Suppressor macrophage (primary cell): Measurements from ENCODE around the gene ERP44.

Experiments used
- DNase-seq, 4 experiments: peaks; one replicate each; pipeline ENCODE4 v3.0.0-alpha.2; 2020 to 2022

Gene ERP44

DNA sequence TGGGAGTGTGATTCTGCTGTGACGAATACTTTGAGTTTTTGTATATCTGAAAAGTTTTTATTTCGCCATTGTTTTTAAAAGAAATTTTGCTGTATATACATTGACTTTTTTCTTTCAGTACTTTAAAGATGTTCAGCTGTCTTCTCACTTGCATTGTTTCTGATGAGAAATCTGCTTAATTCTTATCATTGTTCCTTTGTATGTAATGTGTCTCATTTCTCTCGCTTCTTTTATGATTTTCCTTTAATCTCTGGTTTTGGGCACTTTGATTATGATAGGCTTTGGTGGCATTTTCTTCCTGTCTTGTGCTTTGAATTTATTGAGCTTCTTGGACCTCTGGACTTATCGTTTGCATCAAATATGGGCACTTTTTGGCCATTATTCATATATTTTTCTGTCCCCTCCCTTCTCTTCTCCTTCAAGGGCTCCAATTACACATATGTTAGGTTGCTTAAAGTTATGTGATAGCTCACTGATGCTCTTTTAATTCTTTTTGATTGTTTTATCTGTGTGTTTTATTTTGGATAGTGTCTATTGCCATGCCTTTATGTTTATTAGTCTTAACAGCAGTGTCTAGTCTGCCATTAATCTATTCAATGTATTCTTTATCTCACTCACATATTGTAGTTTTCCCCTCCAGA lies 161.7 kb downstream of the ERP44 start:
- no peak for DNase-seq

DNA sequence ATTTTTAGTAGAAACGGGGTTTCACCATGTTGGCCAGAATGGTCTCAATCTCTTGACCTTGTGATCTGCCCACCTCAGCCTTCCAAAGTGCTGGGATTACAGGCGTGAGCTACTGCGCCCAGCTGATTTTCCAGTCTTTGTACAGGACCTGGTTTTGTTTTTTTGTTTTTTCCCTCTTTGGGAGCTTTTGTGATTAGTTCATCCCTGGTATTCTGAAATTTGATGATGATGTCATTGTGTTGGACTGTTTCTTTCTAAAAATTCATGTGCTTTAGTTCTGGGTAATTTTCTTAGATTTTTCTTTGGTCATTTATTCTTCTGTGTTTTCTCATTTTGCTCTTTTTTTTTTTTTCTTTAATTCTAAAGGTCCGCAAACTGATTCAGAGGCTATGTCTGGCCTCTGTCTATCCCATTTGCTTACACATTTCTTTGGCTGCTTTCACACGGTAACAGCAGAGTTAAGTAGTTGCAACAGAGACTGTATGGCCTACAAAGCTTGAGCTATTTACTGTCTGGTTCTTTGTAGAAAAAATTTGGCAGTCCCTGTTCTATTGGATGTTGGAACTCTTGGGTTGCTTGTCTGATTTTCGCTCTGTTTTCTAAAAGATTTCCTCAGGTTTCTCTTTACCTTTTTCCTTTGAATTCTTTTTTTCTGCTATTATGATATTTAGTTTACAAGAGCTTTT lies 167.5 kb downstream of the ERP44 start:
- DNase-seq: no peak

DNA sequence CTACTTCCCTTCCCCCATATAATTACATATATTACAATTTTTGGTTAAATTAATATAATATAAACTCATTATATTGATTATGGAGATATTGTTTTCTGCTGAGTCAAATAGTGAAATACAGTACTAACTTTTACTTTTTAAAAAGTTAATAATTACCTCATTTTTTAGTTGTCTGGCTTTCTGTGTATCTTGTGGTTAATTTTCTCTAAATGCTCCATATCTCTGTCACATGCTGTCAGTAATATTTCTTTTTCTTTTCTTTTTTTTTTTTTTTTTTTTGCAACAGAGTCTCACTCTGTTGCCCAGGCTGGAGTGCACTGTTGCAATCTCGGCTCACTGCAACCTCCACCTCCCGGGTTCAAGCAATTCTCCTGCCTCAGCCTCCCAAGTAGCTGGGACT lies 169.1 kb downstream of the ERP44 start:
- DNase-seq: no peak
